Activated T-helper 1 cell treated with anti-CD3 and anti-CD28 coated beads, Interleukin-12 subunit alpha, Interleukin-12 subunit beta, Interleukin-2, Interleukin-4 antibody, amounts not matched to agents 30 ng/mL and 10 ng/mL and 1 ng/mL, durations not matched to agents 14 hours and 24 hours and 36 hours (primary cell): Measurements from ENCODE around the gene RIN2. TPM values are rescaled to one million over a fixed set of nuclear protein-coding genes. Genes with fewer than 3 reads are reported as not detected.

Experiments
- DNase-seq: peaks from one replicate; pipeline ENCODE4 v3.0.0; 2021; ENCODE audit warnings: low spot score
- H3K27ac Mint-ChIP-seq: one replicate; pipeline ENCODE4 v1.8.0; 2021; ENCODE audit warnings: mild to moderate bottlenecking, mixed read lengths
- H3K27me3 Mint-ChIP-seq: one replicate; pipeline ENCODE4 v1.8.0; 2022; ENCODE audit warnings: mild to moderate bottlenecking, moderate library complexity, mixed read lengths; ENCODE audit not compliant: insufficient read depth
- H3K36me3 Mint-ChIP-seq: one replicate; pipeline ENCODE4 v1.8.0; 2021; ENCODE audit warnings: low read depth, mixed read lengths
- H3K4me1 Mint-ChIP-seq: one replicate; pipeline ENCODE4 v1.8.0; 2021; ENCODE audit warnings: low read depth, mixed read lengths
- H3K4me3 Mint-ChIP-seq: one replicate; pipeline ENCODE4 v1.8.0; 2021; ENCODE audit warnings: mild to moderate bottlenecking, moderate library complexity, mixed read lengths
- H3K9me3 Mint-ChIP-seq: one replicate; pipeline ENCODE4 v1.8.0; 2021; ENCODE audit warnings: mixed read lengths
- intact Hi-C: fragments of 100-400 bp; cut with micrococcal nuclease; formaldehyde crosslinking; loops from one replicate; pipeline ENCODE4 v1.15.1; 2024
- total RNA-seq: library from RNA; stranded (reverse); gene quantifications from 2 replicates; pipeline ENCODE4 v1.2.3, GENCODE V29; 2022

Gene RIN2
- total RNA-seq, 1 donor from 2014 or later = not detected

DNA sequence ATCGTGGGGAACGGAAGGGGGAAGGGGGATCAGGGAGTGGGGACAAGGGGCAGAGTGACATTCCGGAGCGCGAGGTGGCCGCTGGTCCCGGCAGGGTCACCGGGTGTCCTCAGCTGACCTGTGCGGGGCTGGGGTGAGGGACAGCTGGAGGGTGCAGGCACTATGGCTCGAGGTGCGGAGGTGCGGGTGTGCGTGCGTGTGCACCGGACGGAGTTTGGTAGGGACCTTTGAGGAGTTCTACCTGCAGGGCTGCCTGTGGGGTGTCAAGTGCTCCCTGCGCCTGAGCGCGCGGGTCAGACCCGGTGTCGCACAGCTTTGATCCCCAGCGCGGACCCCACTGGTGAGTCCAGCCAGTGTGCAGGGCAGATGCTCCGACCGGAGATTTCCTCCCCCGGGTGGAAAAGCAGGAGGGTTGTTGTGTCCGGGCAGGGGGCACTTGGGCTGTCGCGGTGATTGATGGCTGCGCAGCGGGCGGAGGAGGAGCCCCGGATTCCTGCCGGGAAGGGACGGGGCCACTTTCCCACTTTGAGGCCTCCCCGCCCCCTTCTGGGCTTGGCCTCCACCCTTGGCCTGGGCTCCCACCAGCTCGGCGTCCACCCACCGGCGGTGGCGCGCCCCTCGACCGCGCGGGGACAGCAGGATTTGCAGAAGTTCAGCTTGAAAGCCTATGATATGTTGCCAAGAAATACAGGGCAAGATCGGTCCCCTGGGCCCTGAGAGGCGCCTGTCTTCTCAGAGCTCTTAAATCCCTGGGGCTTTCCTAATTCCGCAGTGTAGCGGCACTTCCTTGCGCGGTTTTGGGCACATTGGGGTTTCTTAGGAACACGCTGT, 658 bp downstream of the RIN2 start:
- H3K36me3 Mint-ChIP-seq = no peaks in the 10 kb centered on the region
- no peaks in the 10 kb centered on the region for H3K4me1 Mint-ChIP-seq
- H3K9me3 Mint-ChIP-seq = no peaks in the 10 kb centered on the region
- no peak overlapping the region for H3K27ac Mint-ChIP-seq
- H3K27me3 Mint-ChIP-seq = peaks cover 28% of the 10 kb centered on the region
- DNase-seq = no peak
- H3K4me3 Mint-ChIP-seq = no peak overlapping the region
- intact Hi-C loops = no loop called here

DNA sequence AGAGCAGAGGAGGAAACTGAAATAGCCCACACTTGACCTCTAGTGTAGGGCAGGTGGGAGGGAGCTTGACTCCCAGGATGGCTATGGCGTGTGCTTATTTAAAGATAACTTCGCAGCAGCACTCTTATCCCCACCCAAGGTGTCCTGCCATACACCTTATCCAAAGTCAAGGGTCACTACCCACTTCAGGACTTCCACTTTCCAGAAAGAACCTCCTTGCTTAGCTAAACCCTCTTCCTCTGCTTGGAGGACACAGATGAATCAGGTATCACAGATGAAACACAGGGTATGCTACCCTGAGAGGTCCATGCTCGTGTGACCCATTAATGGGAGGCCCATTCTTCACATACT, 2.3 kb downstream of the RIN2 start:
- peaks cover 28% of the 10 kb centered on the region for H3K27me3 Mint-ChIP-seq

DNA sequence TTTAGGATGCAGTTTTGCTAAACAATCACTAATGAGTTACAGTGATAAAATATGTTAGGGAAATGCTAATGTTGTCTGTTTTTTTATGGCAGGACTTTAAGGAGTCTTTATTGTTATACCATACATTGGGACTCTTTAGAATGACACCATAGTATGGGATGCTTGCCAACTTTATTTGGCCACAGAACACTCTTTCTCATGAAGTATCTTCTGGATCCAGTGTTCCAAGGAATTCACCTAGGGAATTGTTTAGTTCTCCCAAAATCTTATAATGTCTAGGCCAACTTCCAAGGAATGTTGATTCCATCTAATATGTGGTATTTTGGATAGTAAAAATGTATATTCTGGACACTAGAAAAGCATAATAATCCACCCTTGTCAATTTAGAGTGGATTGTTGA, 3.3 kb downstream of the RIN2 start:
- no peak for DNase-seq
- Mint-ChIP-seq H3K27ac (no peak overlapping the region), H3K4me1 (no peaks in the 10 kb centered on the region), H3K9me3 (no peaks in the 10 kb centered on the region), H3K36me3 (no peaks in the 10 kb centered on the region), H3K27me3 (peaks cover 24% of the 10 kb centered on the region), H3K4me3 (no peak overlapping the region)
- intact Hi-C loops = no loop called here

More for the DNA sequence above, 2.3 kb downstream of the RIN2 start:
- Mint-ChIP-seq H3K36me3 (no peaks in the 10 kb centered on the region), H3K4me1 (no peaks in the 10 kb centered on the region), H3K4me3 (no peak overlapping the region), H3K27ac (no peak overlapping the region), H3K9me3 (no peaks in the 10 kb centered on the region)
- DNase-seq = no peak
- intact Hi-C loops = no loop called here

DNA sequence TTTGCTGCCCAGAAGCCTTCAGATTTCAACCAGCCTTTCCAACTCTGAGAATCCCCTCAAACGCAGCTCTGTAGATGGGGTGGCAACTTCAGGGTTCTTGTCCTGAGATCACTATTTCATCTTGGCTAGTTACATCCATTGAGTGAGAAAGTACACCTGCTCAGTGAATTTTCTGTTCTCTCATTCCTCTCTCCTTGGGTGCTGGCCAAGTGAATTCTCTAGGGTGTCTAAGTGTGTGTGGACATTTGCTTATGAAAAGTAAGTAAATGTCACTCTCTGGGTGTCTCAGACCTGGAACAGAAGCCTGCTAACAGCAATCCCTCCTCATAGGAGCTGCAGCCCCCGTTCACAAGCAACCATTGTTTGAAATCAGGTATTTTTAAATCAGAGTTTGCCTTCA, 3.8 kb downstream of the RIN2 start:
- H3K36me3 Mint-ChIP-seq = no peaks in the 10 kb centered on the region
- peaks cover 19% of the 10 kb centered on the region for H3K27me3 Mint-ChIP-seq
- H3K27ac Mint-ChIP-seq = no peak overlapping the region
- no peak for DNase-seq
- H3K4me3 Mint-ChIP-seq = no peak overlapping the region
- intact Hi-C loops = no loop called here
- H3K4me1 Mint-ChIP-seq = no peaks in the 10 kb centered on the region
- H3K9me3 Mint-ChIP-seq = no peaks in the 10 kb centered on the region

DNA sequence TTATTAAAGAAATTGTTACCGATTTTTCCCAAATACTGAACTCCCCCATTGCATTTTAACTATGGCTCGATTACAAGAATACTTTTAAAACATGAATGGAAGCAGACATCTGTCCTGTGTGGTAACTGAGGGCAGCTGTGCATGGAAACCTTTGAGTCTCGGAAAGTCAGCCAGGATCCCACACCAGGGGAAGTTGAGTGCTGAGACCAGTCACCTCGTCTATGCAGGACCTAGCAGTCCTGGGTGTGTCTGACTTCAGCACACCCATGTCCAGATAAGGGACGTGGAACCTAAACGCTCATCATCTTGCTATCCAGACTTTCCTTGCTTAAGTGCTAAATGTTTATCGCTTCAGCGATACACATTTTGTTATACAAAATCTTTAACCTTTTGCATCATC, 6.1 kb downstream of the RIN2 start:
- DNase-seq = no peak

DNA sequence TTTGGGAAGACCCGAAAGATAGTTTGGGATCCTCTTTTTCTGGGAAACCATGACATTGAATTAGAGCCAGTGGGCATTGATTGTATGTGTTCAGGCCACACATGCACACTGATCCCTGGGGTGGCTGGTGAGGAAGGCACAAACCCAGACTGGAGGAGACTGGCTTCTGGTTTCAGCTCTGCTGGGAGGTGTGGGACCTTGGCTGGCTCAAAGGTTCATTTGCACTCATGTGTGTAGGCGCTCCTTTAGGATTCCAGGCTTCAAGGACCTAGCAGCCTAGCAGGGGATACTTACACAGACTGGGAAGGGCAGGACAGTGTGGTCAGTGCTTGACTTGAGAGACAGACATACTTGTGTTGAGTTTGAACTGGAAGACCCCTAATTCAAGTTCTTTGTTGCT, 7.2 kb downstream of the RIN2 start:
- H3K9me3 Mint-ChIP-seq = no peaks in the 10 kb centered on the region
- no peaks in the 10 kb centered on the region for H3K36me3 Mint-ChIP-seq
- H3K27ac Mint-ChIP-seq = no peak overlapping the region
- no peaks in the 10 kb centered on the region for H3K4me1 Mint-ChIP-seq
- peaks cover 6% of the 10 kb centered on the region for H3K27me3 Mint-ChIP-seq
- intact Hi-C loops = no loop called here
- DNase-seq = no peak
- H3K4me3 Mint-ChIP-seq = no peak overlapping the region

More for the DNA sequence above, 6.1 kb downstream of the RIN2 start:
- Mint-ChIP-seq H3K27me3 (peaks cover 12% of the 10 kb centered on the region), H3K27ac (no peak overlapping the region), H3K4me1 (no peaks in the 10 kb centered on the region), H3K36me3 (no peaks in the 10 kb centered on the region), H3K4me3 (no peak overlapping the region), H3K9me3 (no peaks in the 10 kb centered on the region)
- intact Hi-C loops = no loop called here

DNA sequence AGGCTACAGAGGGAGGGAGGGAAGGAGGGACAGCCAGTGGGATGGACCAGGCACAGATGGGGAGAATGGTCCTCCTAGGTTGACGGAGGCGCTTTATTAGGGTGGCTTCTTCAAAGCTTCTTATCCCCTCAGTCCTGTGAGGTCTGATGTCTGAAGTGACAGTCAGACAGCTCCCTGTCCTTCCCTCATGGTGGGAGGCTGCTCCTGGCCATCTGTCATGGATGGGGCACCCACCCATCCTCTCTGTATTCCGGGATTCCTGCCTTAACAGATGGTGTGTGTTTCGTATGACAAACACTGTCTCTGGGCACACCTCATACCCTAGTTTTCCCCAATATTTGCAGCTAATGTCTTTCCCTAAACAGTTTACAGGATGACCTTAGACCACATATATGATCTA, 7.9 kb downstream of the RIN2 start:
- Mint-ChIP-seq H3K27me3 (peaks cover 1% of the 10 kb centered on the region), H3K4me1 (no peaks in the 10 kb centered on the region), H3K9me3 (no peaks in the 10 kb centered on the region), H3K27ac (no peak overlapping the region), H3K36me3 (no peaks in the 10 kb centered on the region), H3K4me3 (no peak overlapping the region)
- no peak for DNase-seq
- intact Hi-C loops = no loop called here

DNA sequence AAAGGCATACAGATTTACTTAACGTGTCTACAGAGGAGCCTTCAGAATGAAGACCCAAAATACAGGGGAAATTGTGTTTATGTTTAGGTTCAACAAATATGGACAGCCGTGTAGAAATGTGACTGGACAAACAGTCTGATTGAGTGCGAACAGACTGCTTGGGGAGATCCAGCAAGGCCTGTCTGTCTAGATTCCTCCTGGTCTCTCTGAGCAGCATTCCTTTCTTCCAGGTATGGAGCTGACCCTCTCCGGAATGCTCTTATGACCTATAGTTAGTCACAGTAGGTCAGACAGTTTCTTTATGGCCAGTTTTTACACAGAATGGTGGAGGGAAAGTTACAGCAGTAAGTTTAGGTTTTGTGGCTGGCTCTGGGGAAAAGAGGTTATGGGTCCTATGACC, 9.0 kb downstream of the RIN2 start:
- Mint-ChIP-seq H3K36me3 (no peaks in the 10 kb centered on the region), H3K9me3 (no peaks in the 10 kb centered on the region), H3K27ac (no peak overlapping the region), H3K4me1 (no peaks in the 10 kb centered on the region), H3K27me3 (peaks cover 1% of the 10 kb centered on the region), H3K4me3 (no peak overlapping the region)
- intact Hi-C loops = no loop called here
- no peak for DNase-seq

DNA sequence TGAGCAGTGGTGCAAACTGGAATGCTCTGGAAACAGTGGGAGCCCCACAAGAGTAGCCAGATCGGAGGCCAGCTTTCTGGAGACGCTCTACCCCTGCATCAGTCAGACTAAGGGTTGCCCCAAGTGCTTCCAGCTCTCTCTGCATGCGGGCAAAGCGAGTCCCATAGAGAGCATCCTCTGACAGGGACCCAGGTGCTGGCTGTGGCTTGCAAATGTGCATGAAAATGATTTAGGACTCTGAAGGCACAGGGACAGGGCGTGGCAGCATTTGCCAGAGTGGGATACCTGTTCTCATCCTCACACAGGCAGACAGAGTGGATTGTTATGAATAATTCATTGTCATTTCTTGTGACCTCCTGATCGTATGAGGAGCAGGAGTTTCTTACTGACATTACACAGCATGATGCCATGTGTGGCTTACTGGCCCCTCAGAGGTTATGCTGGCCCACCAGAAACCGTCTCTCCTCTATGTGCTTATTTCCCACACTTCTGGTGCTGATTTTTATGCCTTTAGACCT, 10.3 kb downstream of the RIN2 start:
- Mint-ChIP-seq H3K36me3 (no peaks in the 10 kb centered on the region), H3K27ac (no peak overlapping the region), H3K4me1 (no peaks in the 10 kb centered on the region), H3K27me3 (peaks cover 1% of the 10 kb centered on the region), H3K4me3 (no peak overlapping the region), H3K9me3 (no peaks in the 10 kb centered on the region)
- intact Hi-C loops = no loop called here
- no peak for DNase-seq

DNA sequence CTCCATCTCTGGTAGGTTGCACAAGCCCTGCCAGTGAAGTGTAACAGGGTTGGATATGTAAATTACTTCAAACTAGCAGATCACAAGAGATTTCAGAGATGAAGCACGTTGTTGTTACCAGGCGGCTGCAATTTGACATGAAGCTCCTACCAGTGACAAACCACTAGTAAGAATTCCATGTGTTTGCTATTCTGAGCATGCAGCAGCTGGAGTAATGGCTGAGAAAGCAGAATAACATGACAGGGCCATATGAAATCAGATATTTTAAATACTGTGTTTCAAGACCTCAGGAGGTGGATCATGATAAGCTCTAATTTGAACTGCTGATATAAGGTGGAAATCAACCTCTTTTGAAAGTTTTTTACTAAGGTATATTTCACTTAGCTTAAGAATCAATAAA, 11.4 kb downstream of the RIN2 start:
- no peaks in the 10 kb centered on the region for H3K9me3 Mint-ChIP-seq
- intact Hi-C loops = no loop called here
- H3K4me3 Mint-ChIP-seq = no peak overlapping the region
- no peak overlapping the region for H3K27ac Mint-ChIP-seq
- peaks cover 2% of the 10 kb centered on the region for H3K27me3 Mint-ChIP-seq
- H3K4me1 Mint-ChIP-seq = no peaks in the 10 kb centered on the region
- H3K36me3 Mint-ChIP-seq = no peaks in the 10 kb centered on the region
- DNase-seq = no peak

DNA sequence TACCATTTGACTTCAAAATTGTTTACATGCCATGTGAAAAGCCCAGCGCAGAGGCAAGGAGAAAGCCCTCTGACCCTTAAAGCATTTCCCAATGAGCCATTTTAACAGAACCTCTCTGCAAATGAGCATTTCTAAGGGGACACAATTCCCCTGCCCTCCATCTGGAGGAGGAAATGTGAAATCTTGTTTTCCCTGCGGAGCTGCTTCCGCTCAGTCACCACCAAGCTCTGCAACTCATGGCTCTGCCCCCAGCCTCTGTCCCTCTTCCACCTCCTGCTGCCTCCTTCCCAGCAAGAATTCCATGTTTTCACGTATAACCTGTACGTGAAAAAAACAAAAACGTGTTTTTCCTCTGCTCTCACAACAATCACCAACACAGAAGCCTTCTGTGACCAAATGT, 12.3 kb downstream of the RIN2 start:
- Mint-ChIP-seq H3K9me3 (no peaks in the 10 kb centered on the region), H3K36me3 (no peaks in the 10 kb centered on the region), H3K4me3 (no peak overlapping the region), H3K27ac (no peak overlapping the region), H3K4me1 (no peaks in the 10 kb centered on the region), H3K27me3 (peaks cover 2% of the 10 kb centered on the region)
- intact Hi-C loops = no loop called here
- DNase-seq = no peak

DNA sequence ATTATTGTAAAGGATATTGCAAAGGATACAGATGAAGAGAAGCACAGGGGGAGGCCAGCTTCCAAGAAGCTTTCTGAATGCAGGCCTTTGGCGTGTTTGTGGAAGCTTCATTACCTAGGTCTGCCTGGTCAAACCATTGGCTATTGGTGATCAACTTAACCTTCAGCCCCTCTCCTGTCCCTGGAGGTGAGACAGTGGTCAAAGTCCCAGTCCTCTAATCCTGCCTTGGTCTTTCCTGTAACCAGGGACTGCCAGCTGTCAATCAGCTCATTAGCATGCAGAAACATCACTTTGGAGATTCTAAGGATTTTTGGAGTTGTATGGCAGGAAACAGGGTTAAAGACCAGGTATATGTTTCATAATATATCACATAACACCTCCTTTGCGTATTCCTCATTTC, 13.0 kb downstream of the RIN2 start:
- Mint-ChIP-seq H3K9me3 (no peaks in the 10 kb centered on the region), H3K27ac (no peak overlapping the region), H3K36me3 (no peaks in the 10 kb centered on the region), H3K4me3 (no peak overlapping the region), H3K4me1 (no peaks in the 10 kb centered on the region), H3K27me3 (peaks cover 2% of the 10 kb centered on the region)
- DNase-seq = no peak
- intact Hi-C loops = no loop called here

DNA sequence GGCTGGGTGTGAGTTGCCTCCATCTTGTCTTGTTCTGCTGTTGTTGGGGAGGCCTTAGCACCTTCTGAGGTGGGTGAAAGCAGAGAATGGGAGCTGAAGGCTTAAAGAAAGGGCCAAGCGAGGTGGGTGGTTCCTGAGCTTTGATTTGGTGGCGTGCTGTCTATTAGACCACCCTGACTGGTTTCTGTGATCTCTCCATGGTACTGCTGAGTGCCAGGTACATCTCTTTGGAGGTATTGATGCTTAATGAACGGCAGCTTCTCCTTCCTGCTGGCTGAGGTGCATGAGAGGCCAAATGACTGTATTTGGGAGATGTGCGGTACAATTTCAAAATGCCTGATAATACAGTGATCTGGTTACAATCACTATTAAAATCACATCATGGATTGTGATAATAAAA, 15.4 kb downstream of the RIN2 start:
- Mint-ChIP-seq H3K9me3 (no peaks in the 10 kb centered on the region), H3K4me1 (no peaks in the 10 kb centered on the region), H3K27me3 (peaks cover 2% of the 10 kb centered on the region), H3K4me3 (no peak overlapping the region), H3K36me3 (no peaks in the 10 kb centered on the region), H3K27ac (no peak overlapping the region)
- intact Hi-C loops = no loop called here
- no peak for DNase-seq
